ENCODE measurements around the gene NTM.

- TF ChIP-seq CTCF (IDR thresholded peaks at IDR 0.05) (no peak), ZFX (IDR thresholded peaks at IDR 0.05; ENCODE audit: borderline replicate concordance) (no peak)
Measured at GRCh38 chr11:132318421-132319157, 948.2 kb downstream of the NTM start.
